Breast epithelium (tissue), 4 donors: ENCODE data around the gene FHOD3. TPM values are rescaled to one million over a fixed set of nuclear protein-coding genes. Genes with fewer than 3 reads are reported as not detected.

Experiments used
- DNase-seq, 2 donors: peaks; one replicate each; pipeline ENCODE4 v3.0.0-alpha.2; 2019; ENCODE audit warnings: low spot score in 2 of 2
- H3K27ac ChIP-seq, 2 donors: fragments of 200-600 bp; sonication (generic) in 1 of 2; one replicate each; pipeline ENCODE4 v1.5.1; 2016 to 2019; ENCODE audit warnings: mild to moderate bottlenecking in 1 of 2
- H3K27me3 ChIP-seq, 2 donors: fragments of 200-600 bp; sonication (generic) in 1 of 2; one replicate each; pipeline versions ENCODE4 v1.5.1 to v1.6.0; 2017 to 2019; ENCODE audit warnings: control low read depth in 1 of 2, mild to moderate bottlenecking in 1 of 2
- H3K36me3 ChIP-seq: fragments of 200-600 bp; one replicate; pipeline ENCODE4 v1.5.1; 2019
- H3K4me1 ChIP-seq, 2 donors: fragments of 200-600 bp; sonication (generic); one replicate each; pipeline ENCODE4 v1.5.1; 2016 to 2019; ENCODE audit warnings: control low read depth in 1 of 2
- H3K4me3 ChIP-seq, 3 donors: fragments of 200-600 bp; sonication (generic); 1 replicate in 2 of 3; 2 replicates in 1 of 3; pipeline ENCODE4 v1.5.1; 2016 to 2019; ENCODE audit warnings: mild to moderate bottlenecking in 3 of 3, moderate library complexity in 2 of 3
- H3K9me3 ChIP-seq, 2 donors: fragments of 200-600 bp; sonication (generic) in 1 of 2; one replicate each; pipeline ENCODE4 v1.5.1; 2016 to 2019; ENCODE audit warnings: control low read depth in 1 of 2
- POLR2A ChIP-seq: fragments of 450-650 bp; IDR thresholded peaks from one replicate; pipeline ENCODE4 v1.6.1; 2016; ENCODE audit warnings: antibody characterized with exemption, mild to moderate bottlenecking, moderate library complexity
- POLR2AphosphoS5 ChIP-seq, 3 donors: sonication (generic); formaldehyde crosslinking; IDR thresholded peaks; one replicate each; pipeline ENCODE4 v1.6.1; 2017; ENCODE audit warnings: antibody characterized with exemption in 3 of 3
- intact Hi-C: fragments of 100-400 bp; cut with DNase I; formaldehyde crosslinking; loops from one replicate; pipeline ENCODE4 v1.15.1; 2023; ENCODE audit warnings: low total_unique reads
- total RNA-seq, 3 donors: library from RNA; depleted of rRNA; stranded (reverse); fragments of >200 nt; gene quantifications; one replicate each; pipeline ENCODE4 v1.1.0, GENCODE V29; 2016
- TF ChIP-seq, protein P1 (sequence below), 3 donors: fragments of 450-650 bp; IDR thresholded peaks; one replicate each; pipeline ENCODE4 v1.5.1; 2016 to 2017; ENCODE audit warnings: antibody characterized with exemption in 3 of 3, mild to moderate bottlenecking in 3 of 3, moderate library complexity in 3 of 3

The FHOD3 gene
- total RNA-seq, 3 donors from 2014 or later, result 1.9 to 13.1 (median 13.0) TPM

DNA sequence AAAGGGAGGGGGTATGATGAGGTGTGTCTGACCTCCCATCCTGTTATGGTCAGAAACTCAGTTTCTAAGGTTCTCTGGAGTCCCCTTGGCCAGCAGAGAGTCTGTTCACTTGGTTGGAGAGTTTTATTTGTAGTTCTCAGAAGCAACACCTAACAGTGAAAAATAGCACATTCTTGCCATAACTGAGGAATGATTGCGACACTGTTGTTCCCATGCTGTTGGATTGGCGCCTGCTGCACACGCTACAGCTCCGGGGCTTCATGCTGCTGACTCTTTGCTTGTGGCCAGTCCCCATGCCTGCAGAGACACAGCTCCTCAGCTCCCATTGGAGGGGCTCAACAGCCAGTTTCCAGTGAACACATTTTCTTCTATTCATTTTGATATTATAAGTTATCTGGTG lies 489.2 kb downstream of the FHOD3 start:
- peak overlapping the region; percentile 73 to 79 for H3K27ac ChIP-seq
- H3K36me3 ChIP-seq, result no peaks in the 10 kb centered on the region
- H3K27me3 ChIP-seq, result no peaks in the 10 kb centered on the region
- intact Hi-C loops, result no loop called here
- DNase-seq, result peak in 1 of 2 donors; percentile 77
- no peaks in the 10 kb centered on the region for H3K9me3 ChIP-seq
- H3K4me3 ChIP-seq, result no peak overlapping the region
- TF ChIP-seq POLR2A (no peak), POLR2AphosphoS5 (IDR thresholded peaks at IDR 0.05) (peak; percentile 49 to 69 (median 51))
- TF ChIP-seq, protein P1, sequence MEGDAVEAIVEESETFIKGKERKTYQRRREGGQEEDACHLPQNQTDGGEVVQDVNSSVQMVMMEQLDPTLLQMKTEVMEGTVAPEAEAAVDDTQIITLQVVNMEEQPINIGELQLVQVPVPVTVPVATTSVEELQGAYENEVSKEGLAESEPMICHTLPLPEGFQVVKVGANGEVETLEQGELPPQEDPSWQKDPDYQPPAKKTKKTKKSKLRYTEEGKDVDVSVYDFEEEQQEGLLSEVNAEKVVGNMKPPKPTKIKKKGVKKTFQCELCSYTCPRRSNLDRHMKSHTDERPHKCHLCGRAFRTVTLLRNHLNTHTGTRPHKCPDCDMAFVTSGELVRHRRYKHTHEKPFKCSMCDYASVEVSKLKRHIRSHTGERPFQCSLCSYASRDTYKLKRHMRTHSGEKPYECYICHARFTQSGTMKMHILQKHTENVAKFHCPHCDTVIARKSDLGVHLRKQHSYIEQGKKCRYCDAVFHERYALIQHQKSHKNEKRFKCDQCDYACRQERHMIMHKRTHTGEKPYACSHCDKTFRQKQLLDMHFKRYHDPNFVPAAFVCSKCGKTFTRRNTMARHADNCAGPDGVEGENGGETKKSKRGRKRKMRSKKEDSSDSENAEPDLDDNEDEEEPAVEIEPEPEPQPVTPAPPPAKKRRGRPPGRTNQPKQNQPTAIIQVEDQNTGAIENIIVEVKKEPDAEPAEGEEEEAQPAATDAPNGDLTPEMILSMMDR (IDR thresholded peaks at IDR 0.05), result no peak
- H3K4me1 ChIP-seq, result peaks cover 0 to 17% of the 10 kb centered on the region in 2 donors

DNA sequence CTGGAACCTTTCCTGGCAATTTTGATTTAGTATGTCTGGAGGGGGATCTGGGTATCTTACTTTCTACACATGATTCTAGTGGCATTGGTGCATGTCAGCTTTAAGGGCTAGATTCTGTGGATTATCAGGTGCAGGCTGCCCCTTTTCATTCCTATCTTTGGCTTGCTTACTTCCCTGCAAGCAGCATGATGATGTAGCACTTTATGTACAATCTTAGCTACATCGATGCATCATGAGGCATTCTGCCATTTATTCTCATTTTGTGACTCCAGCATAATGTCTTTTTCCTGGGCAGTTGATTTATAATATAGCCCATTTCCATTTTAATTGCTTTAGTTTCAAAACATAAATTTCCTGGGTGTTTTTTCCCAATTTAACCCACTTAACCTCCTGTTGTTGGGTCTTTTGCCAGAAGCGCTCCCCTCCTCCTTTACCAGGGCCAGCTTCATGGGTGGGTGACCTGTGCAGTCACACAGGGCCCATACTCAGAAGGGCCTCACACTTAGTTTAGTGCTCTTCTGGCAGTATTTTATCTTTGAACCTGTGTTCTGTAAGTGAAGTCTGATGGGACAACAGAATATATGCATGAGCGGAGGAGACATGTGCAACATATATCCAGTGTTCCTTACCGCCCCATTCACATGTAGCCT lies 495.2 kb downstream of the FHOD3 start:
- H3K27me3 ChIP-seq, result no peaks in the 10 kb centered on the region
- H3K27ac ChIP-seq, result no peak overlapping the region
- H3K4me3 ChIP-seq, result no peak overlapping the region
- no peaks in the 10 kb centered on the region for H3K4me1 ChIP-seq
- intact Hi-C loops, result no loop called here
- TF ChIP-seq POLR2AphosphoS5 (IDR thresholded peaks at IDR 0.05), result no peak
- no peak for TF ChIP-seq POLR2A
- TF ChIP-seq, protein P1 (IDR thresholded peaks at IDR 0.05), result no peak
- H3K36me3 ChIP-seq, result no peaks in the 10 kb centered on the region
- no peak for DNase-seq
- no peaks in the 10 kb centered on the region for H3K9me3 ChIP-seq

DNA sequence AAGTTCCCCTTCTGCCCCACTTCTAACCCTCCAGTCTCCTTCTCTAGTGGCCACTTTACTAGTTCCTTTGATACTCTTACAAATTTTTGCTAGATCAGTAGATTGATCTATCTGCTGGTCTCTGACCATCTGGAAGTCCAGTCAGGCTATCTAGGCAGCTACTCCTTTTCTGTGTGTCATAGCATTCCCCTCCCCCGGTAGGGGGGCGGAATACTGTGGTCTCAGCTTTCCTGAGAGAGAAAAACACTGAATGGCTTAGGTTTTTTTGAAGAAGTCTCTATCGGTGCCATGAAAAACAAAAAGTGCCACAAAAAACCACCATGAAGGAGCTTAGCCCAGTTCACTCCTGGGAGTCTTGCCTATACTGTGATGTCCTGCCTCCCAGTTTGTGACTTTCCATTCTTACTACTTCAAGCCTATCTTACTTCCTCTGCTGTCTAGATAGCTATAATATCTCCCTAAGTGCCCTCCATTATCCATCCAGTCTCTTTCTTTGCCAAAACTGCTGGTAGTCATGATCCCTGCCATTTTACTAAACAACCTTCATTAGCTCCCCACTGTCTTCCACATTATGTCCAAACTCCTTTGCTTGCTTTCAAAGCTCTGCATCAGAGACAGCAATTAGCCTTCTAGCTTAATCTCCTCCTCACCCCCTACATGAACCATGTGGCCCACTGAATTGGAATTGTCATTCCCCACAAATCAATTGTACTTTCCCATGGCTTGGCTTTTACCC lies 501.4 kb downstream of the FHOD3 start:
- DNase-seq, result no peak
- no peaks in the 10 kb centered on the region for H3K27me3 ChIP-seq
- TF ChIP-seq, protein P1 (IDR thresholded peaks at IDR 0.05), result no peak
- TF ChIP-seq POLR2A (no peak), POLR2AphosphoS5 (IDR thresholded peaks at IDR 0.05) (no peak)
- H3K4me3 ChIP-seq, result no peak overlapping the region
- intact Hi-C loops, result no loop called here
- H3K4me1 ChIP-seq, result no peaks in the 10 kb centered on the region
- no peaks in the 10 kb centered on the region for H3K9me3 ChIP-seq
- H3K36me3 ChIP-seq, result no peaks in the 10 kb centered on the region
- H3K27ac ChIP-seq, result no peak overlapping the region

DNA sequence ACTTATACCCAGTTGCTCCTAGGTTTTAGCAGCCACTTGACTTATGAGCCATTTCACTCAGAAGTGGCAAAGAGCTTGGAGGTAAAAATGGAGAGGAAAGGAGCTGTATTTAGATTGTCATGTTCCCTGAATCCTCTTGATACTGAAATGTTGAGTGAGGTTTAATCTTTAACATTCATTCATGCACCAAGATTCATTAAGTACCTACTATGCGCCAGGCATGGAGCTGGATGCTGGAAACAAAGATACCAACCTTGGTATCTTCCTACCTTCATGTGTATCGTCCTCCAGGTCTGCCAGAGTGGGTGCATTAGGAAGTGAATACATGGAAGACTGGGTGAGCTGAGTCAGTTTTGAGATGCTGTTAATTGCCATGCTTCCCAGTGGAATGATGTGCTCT lies 507.6 kb downstream of the FHOD3 start:
- Histone ChIP-seq H3K36me3 (no peaks in the 10 kb centered on the region), H3K4me3 (no peak overlapping the region), H3K4me1 (no peaks in the 10 kb centered on the region), H3K9me3 (no peaks in the 10 kb centered on the region), H3K27me3 (no peaks in the 10 kb centered on the region), H3K27ac (no peak overlapping the region)
- DNase-seq, result no peak
- intact Hi-C loops, result no loop called here
- TF ChIP-seq POLR2AphosphoS5 (IDR thresholded peaks at IDR 0.05), result no peak
- TF ChIP-seq, protein P1 (IDR thresholded peaks at IDR 0.05), result no peak
- no peak for TF ChIP-seq POLR2A

DNA sequence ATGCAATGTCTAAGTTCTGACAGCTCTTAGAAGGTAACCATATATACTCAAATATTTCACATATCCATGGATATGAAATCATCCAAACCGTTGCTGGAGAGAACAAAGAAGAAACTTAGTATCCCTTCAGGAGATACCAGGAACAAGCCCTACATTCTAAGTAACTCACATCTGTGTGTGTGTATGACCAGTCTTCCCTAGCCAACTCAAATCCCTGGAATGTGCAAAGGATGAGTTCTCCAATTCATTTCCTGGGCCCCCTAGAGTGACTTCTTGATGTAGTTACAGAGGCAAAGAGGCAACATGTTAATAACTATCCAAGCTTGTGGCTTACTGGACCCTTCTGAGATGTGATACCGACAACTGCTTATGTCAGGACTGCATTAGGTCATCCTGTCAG lies 511.2 kb downstream of the FHOD3 start:
- TF ChIP-seq POLR2AphosphoS5 (IDR thresholded peaks at IDR 0.05) (no peak), POLR2A (no peak)
- TF ChIP-seq, protein P1 (IDR thresholded peaks at IDR 0.05), result no peak
- H3K36me3 ChIP-seq, result no peaks in the 10 kb centered on the region
- intact Hi-C loops, result no loop called here

More for the DNA sequence above, 511.2 kb downstream of the FHOD3 start:
- Histone ChIP-seq H3K27me3 (no peaks in the 10 kb centered on the region), H3K4me3 (no peak overlapping the region), H3K27ac (no peak overlapping the region), H3K9me3 (no peaks in the 10 kb centered on the region), H3K4me1 (no peaks in the 10 kb centered on the region)
- no peak for DNase-seq
